ENCODE data around the gene RNF212B.
A peak's percentile ranks its signal among the peaks of the same experiment; 100 is the strongest.

The RNF212B gene

GRCh38 chr14:23301288-23301968 lies 63.7 kb downstream of the RNF212B start:
- H3K4me3 ChIP-seq (ENCODE audit: low read length) = no peak overlapping the region
- no peaks in the 10 kb centered on the region for H3K9me3 ChIP-seq (ENCODE audit: control insufficient read depth, low read length)
- peak overlapping the region; percentile 88 for H3K9ac ChIP-seq (ENCODE audit: low read length)
- no peaks in the 10 kb centered on the region for H3K36me3 ChIP-seq (ENCODE audit: control insufficient read depth, insufficient read depth, low read length)
- peaks cover 29% of the 10 kb centered on the region for H3K4me1 ChIP-seq (ENCODE audit: control insufficient read depth, insufficient read depth, low read length)
- H3K27me3 ChIP-seq (ENCODE audit: control insufficient read depth, insufficient read depth, low read length) = no peaks in the 10 kb centered on the region

DNA sequence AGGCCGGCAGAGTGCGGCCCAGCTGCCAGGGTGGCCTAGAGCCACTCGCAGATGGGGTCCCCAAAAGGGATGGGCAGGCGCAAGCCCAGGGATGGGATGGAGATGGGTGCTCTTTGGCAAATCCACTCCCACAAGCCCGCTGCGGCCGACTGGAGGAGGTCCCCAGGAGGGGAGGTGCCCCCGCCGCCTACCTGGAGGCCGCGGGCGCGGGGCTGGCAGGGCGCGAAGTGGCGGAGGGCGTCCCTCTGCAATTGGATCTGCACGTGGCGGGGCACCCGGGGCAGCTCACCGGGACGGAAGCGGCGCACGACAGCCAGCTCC lies 64.2 kb downstream of the RNF212B start:
- Histone ChIP-seq H3K4me1 (ENCODE audit: control insufficient read depth, insufficient read depth, low read length) (peaks cover 30% of the 10 kb centered on the region), H3K27me3 (ENCODE audit: control insufficient read depth, insufficient read depth, low read length) (no peaks in the 10 kb centered on the region), H3K36me3 (ENCODE audit: control insufficient read depth, insufficient read depth, low read length) (no peaks in the 10 kb centered on the region), H3K4me3 (ENCODE audit: low read length) (peak overlapping the region; percentile 42), H3K9me3 (ENCODE audit: control insufficient read depth, low read length) (no peaks in the 10 kb centered on the region), H3K9ac (ENCODE audit: low read length) (peak overlapping the region; percentile 83)

DNA sequence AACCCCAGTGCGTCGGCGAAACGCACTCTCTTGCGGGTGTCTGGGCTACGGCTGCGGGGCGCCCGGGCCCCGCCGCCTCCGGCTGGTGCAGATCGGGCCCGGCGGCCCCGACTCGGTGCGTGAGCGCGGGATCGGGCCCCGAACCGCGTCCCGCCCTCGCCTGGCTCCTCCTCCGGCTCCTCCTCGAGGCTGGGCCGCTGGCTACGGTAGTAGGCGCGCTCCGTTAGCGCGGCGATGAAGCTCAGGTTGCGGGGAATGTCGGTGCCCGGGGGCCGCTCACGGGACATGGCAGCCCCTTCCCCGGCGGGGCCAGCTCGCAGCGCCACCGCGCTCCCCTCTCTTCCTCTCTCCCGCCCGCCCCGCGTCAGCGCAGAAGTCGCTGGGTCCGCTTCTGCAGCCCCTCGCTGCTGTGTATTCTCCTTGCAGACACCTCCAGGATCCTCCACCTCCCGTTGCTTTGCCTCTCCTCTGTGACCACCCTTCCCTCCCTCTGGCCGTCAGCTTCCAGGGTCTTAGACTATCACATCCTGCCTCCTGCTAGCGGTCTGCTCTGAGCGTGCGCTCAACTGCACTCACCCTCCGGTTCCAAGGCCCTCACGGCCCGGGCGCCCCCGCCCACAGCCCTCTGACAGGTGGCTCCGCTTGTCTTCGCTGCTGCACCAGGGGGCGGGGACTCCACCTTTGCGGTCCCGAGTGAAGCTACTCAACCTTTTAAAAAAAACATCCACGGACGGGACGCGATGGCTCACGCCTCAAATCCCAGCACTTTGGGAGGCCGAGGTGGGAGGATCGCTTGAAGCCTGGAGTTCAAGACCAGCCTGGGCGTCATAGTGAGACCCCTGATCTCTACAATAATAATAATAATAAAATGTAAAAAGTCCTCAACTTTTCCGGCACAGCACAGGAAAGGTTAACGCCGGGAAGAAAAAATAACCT lies 64.8 kb downstream of the RNF212B start, which contains the start of gene PPP1R3E:
Gene PPP1R3E (minus strand): TSS at position 570 of the 936 bp plus-strand sequence. CDS start 283 bp downstream, at position 287.
- H3K4me1 ChIP-seq (ENCODE audit: control insufficient read depth, insufficient read depth, low read length) = peaks cover 37% of the 10 kb centered on the region
- no peaks in the 10 kb centered on the region for H3K36me3 ChIP-seq (ENCODE audit: control insufficient read depth, insufficient read depth, low read length)
- peak within 1 kb of the TSS; percentile 56 for H3K4me3 ChIP-seq (ENCODE audit: low read length)
- no peaks in the 10 kb centered on the region for H3K9me3 ChIP-seq (ENCODE audit: control insufficient read depth, low read length)
- H3K27me3 ChIP-seq (ENCODE audit: control insufficient read depth, insufficient read depth, low read length) = no peaks in the 10 kb centered on the region
- H3K9ac ChIP-seq (ENCODE audit: low read length) = peak within 1 kb of the TSS; percentile 83

DNA sequence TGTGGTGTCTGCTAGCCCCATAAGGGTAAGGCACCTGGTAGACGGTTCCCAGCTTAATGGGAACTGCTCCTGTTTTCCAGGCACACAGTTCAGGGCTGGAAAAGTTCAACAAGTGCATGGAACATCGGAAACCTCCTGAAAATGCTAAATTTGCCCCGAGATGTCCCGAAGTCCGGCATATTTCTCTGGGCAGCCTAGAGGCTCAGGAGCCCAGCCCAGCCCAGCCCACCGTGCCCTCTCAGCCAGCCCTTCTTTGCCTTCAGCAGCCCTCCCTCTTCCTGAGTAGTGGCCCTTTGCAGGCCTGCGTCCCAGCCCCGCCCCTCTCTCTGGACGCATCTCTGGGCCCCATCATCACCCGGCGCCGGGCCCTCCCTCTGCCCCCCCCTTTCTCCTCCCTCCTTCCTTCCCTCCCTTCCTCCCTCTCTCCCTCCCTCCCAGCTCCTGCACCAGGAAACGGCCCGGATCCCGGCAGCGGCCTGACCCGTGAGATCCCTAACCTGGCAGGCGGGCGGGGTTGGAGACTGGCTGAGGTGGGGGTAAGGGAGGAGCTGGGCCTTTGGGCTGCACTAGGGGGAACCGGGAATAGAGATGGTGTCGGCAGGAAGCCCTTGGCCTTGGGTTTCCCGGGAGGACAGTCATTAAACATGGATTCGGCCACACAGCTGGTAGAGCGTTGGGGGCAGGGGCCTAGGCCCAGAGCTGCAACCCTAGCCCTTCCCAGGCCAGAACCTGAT lies 68.8 kb downstream of the RNF212B start, which contains the start of gene BCL2L2:
Gene BCL2L2 (plus strand): TSS at position 422 of the 734 bp plus-strand sequence. CDS start 935 bp downstream, outside the sequence.
- H3K36me3 ChIP-seq (ENCODE audit: control insufficient read depth, insufficient read depth, low read length) = no peaks in the 10 kb centered on the region
- peak within 1 kb of the TSS; percentile 94 for H3K4me3 ChIP-seq (ENCODE audit: low read length)
- peaks cover 37% of the 10 kb centered on the region for H3K4me1 ChIP-seq (ENCODE audit: control insufficient read depth, insufficient read depth, low read length)
- no peaks in the 10 kb centered on the region for H3K27me3 ChIP-seq (ENCODE audit: control insufficient read depth, insufficient read depth, low read length)
- H3K9ac ChIP-seq (ENCODE audit: low read length) = peak within 1 kb of the TSS; percentile 97
- H3K9me3 ChIP-seq (ENCODE audit: control insufficient read depth, low read length) = no peaks in the 10 kb centered on the region

DNA sequence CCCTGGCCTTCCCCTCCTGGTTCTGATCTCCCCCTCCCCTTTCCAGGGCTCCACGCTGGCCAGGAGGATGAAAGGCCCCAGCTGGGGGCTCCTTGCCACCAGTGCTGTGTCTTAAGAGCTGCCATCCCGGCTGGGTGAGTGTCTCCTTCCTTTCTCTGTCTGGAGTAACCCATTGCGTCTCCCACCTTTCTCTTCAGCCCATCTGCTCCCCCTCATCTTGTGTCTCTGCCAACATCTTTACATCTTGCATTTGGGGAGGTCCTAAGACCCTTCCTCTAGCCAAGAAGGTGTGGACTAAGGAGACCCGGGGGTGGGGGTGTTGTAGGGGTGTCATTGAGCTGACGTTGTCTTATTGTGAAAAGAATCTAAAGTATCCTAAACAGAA lies 69.4 kb downstream of the RNF212B start:
- Histone ChIP-seq H3K4me3 (ENCODE audit: low read length) (peak overlapping the region; percentile 94), H3K27me3 (ENCODE audit: control insufficient read depth, insufficient read depth, low read length) (no peaks in the 10 kb centered on the region), H3K9me3 (ENCODE audit: control insufficient read depth, low read length) (no peaks in the 10 kb centered on the region), H3K36me3 (ENCODE audit: control insufficient read depth, insufficient read depth, low read length) (no peaks in the 10 kb centered on the region), H3K9ac (ENCODE audit: low read length) (peak overlapping the region; percentile 97), H3K4me1 (ENCODE audit: control insufficient read depth, insufficient read depth, low read length) (peaks cover 37% of the 10 kb centered on the region)

- Histone ChIP-seq H3K27me3 (ENCODE audit: control insufficient read depth, insufficient read depth, low read length) (no peaks in the 10 kb centered on the region), H3K4me1 (ENCODE audit: control insufficient read depth, insufficient read depth, low read length) (peaks cover 37% of the 10 kb centered on the region), H3K36me3 (ENCODE audit: control insufficient read depth, insufficient read depth, low read length) (no peaks in the 10 kb centered on the region), H3K4me3 (ENCODE audit: low read length) (peak overlapping the region; percentile 94), H3K9ac (ENCODE audit: low read length) (peak overlapping the region; percentile 97), H3K9me3 (ENCODE audit: control insufficient read depth, low read length) (no peaks in the 10 kb centered on the region)
Observed at GRCh38 chr14:23307687-23308644, 70.2 kb downstream of the RNF212B start.

- H3K36me3 ChIP-seq (ENCODE audit: control insufficient read depth, insufficient read depth, low read length) = no peaks in the 10 kb centered on the region
- H3K27me3 ChIP-seq (ENCODE audit: control insufficient read depth, insufficient read depth, low read length) = no peaks in the 10 kb centered on the region
- no peak overlapping the region for H3K4me3 ChIP-seq (ENCODE audit: low read length)
- peaks cover 37% of the 10 kb centered on the region for H3K4me1 ChIP-seq (ENCODE audit: control insufficient read depth, insufficient read depth, low read length)
- H3K9ac ChIP-seq (ENCODE audit: low read length) = peak overlapping the region; percentile 45
- H3K9me3 ChIP-seq (ENCODE audit: control insufficient read depth, low read length) = no peaks in the 10 kb centered on the region
Observed at GRCh38 chr14:23308721-23309445, 71.1 kb downstream of the RNF212B start.

DNA sequence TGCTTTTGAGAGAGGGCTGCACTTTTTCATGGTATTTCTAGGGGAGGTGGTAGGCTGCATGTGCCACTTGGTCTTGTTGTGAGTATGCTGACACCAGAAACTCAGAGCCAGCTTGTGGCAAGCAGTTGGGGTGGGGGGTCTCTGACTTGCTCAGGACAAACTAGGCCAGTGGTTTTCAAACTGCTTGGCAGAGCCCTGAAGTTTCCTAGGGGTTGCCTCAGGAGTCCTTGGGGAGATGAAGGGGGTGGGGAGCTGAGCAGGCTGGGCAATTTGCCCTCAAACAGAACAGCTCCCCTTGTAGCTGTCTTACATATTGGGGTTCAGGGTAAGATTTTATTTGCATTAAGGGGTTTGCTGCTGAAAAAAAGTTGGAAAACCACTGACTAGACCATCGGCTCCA lies 72.8 kb downstream of the RNF212B start:
- no peaks in the 10 kb centered on the region for H3K36me3 ChIP-seq (ENCODE audit: control insufficient read depth, insufficient read depth, low read length)
- H3K9me3 ChIP-seq (ENCODE audit: control insufficient read depth, low read length) = no peaks in the 10 kb centered on the region
- H3K27me3 ChIP-seq (ENCODE audit: control insufficient read depth, insufficient read depth, low read length) = no peaks in the 10 kb centered on the region
- H3K4me1 ChIP-seq (ENCODE audit: control insufficient read depth, insufficient read depth, low read length) = peaks cover 37% of the 10 kb centered on the region
- H3K9ac ChIP-seq (ENCODE audit: low read length) = no peak overlapping the region
- no peak overlapping the region for H3K4me3 ChIP-seq (ENCODE audit: low read length)

DNA sequence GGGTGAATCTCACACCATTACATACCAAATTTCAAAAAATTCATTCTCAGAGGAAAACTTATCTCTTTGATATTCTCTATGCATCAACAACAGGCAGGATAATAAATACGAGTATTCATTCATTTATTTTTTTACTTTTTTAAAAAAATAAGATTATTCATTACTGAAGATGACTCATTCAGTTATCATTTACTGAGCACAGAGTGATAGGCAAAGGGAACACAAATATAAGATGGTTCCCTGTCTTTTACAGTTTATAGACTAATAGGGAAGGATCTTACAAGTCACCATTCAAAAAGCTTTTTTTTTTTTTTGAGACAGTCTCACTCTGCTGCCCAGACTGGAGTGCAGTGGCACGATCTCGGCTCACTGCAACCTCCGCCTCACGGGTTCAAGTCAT lies 78.6 kb downstream of the RNF212B start:
- H3K4me3 ChIP-seq (ENCODE audit: low read length) = no peak overlapping the region
- H3K4me1 ChIP-seq (ENCODE audit: control insufficient read depth, insufficient read depth, low read length) = peaks cover 9% of the 10 kb centered on the region
- H3K9me3 ChIP-seq (ENCODE audit: control insufficient read depth, low read length) = no peaks in the 10 kb centered on the region
- no peaks in the 10 kb centered on the region for H3K27me3 ChIP-seq (ENCODE audit: control insufficient read depth, insufficient read depth, low read length)
- no peak overlapping the region for H3K9ac ChIP-seq (ENCODE audit: low read length)
- no peaks in the 10 kb centered on the region for H3K36me3 ChIP-seq (ENCODE audit: control insufficient read depth, insufficient read depth, low read length)

GRCh38 chr14:23319746-23320583 lies 82.2 kb downstream of the RNF212B start:
- Histone ChIP-seq H3K4me3 (ENCODE audit: low read length) (no peak overlapping the region), H3K4me1 (ENCODE audit: control insufficient read depth, insufficient read depth, low read length) (peaks cover 20% of the 10 kb centered on the region), H3K36me3 (ENCODE audit: control insufficient read depth, insufficient read depth, low read length) (peaks cover 14% of the 10 kb centered on the region), H3K9me3 (ENCODE audit: control insufficient read depth, low read length) (no peaks in the 10 kb centered on the region), H3K27me3 (ENCODE audit: control insufficient read depth, insufficient read depth, low read length) (no peaks in the 10 kb centered on the region), H3K9ac (ENCODE audit: low read length) (peak overlapping the region; percentile 58)

Measured in mucosa of stomach (tissue), 1 donor.